ENCODE results near the gene PRMT5.
"Not testable (repeated sequence)": the region's sequence is repeated elsewhere in the genome, so short reads cannot be mapped to it uniquely, and the experiment has no call there.

PRMT5 gene

GRCh38 chr14:22929961-22930364 lies 787 bp upstream of the PRMT5 start:
- no peak for DNase-seq

DNA sequence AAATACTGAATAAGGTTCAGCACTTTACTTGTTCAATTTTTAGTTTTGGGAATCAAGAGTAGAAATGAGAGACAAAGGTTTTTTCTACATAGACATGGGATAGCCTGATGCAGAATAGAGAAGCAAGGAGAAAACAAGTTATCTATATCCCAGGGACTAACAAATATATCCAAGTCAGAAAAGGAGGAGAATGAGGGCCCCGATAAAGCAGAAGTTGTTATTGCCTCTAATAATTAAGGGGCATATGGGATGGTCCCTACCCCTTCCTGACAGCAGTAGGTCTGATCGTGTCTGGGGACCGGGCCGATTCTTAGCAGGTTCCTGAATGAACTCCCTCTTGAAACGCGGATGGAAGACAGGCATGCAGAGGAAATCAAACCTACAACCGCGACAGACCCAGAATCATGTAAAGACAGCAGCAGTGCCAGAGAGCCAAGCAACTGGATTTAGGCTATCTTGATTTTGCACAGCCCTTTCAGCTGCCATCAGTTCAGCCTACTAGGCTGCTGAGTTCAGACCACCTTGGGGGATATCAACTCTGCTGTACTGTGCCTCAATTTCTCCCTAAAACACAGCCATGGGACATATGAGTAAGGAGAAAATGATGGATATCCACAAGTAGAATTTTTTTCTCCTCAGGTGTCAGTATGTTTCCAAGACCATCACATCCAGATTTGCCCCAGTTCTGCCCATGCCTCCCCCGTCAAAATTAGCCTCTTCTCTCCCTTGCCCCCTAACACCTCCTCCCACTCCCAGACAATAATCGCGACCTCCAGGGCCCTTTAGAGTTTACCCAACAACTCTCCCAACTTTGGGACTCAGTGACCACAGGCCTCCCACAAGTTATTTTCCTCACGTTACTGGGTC lies 706 bp downstream of the PRMT5 start:
- no peak for DNase-seq

GRCh38 chr14:22926316-22926715 lies 2.9 kb downstream of the PRMT5 start:
- DNase-seq, result no peak

DNA sequence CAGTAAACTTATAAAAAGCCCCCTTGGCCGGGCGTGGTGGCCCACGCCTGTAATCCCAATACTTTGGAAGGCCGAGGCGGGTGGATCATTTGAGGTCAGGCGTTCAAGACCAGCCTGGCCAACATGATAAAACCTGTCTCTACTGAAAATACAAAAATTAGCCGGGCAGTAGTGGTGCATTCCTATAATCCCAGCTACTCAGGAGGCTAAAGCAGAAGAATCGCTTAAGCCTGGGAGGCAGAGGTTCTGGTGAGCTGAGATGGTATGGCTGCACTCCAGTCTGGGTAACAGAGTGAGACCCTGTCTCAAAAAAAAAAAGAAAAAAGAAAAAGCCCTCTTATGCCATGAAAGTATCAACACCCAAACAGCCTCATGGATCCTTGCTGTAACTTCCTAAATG lies 3.7 kb downstream of the PRMT5 start:
- no peak for DNase-seq

DNA sequence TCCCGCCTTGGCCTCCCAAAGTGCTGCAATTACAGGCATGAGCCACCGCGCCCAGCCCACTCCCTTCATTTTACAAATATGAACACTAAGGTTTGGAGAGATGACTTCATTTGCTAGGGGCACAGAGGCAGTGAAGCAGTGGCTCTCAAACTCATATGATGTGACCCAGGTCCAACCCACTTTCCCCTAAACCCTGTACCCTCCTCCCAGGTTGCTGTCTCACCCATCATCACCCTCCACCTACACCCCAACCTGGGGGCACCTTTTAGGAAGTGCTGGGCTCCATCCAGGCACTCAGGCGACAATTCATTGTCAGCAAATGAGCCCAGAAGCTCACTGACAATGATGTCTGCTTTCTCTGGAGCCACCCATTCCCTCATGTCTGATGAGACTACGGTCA lies 5.4 kb downstream of the PRMT5 start:
- DNase-seq, result no peak

GRCh38 chr14:22922294-22922693 lies 6.9 kb downstream of the PRMT5 start:
- no peak for DNase-seq

DNA sequence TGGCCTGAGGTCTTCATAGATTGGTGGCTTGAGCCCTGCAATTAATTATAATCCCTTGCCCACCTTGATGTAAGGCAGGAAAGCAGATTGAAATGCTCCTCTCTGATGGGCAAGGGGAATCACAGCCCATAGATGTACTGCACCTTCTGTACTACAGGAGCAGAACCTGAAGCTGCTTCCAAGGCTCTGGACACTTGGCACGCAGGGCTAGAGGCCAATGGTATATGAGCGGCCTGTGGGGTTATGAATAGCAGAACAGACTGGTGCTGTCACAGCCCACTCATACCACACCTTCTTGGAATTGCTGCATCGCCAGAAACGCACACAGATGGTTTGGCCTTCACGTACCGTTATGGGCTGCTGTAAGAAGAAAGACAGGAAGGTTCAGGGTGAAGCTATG lies 8.5 kb downstream of the PRMT5 start:
- no peak for DNase-seq

DNA sequence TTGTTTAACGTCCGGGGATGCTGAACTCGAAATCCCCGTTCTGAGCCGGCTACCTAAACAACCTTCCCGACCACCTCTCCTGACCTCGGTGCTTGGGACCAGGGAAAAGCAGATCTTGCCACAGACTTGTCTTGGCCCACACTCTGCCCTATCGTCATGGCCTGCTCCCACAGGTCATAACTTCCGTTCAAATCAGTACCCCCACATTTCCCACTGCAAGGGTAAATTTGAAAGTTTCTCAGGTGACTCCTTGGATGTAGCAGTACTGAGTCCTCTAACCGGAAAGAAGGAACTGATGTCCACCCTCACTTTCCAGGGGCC lies 9.6 kb downstream of the PRMT5 start:
- no peak for DNase-seq

DNA sequence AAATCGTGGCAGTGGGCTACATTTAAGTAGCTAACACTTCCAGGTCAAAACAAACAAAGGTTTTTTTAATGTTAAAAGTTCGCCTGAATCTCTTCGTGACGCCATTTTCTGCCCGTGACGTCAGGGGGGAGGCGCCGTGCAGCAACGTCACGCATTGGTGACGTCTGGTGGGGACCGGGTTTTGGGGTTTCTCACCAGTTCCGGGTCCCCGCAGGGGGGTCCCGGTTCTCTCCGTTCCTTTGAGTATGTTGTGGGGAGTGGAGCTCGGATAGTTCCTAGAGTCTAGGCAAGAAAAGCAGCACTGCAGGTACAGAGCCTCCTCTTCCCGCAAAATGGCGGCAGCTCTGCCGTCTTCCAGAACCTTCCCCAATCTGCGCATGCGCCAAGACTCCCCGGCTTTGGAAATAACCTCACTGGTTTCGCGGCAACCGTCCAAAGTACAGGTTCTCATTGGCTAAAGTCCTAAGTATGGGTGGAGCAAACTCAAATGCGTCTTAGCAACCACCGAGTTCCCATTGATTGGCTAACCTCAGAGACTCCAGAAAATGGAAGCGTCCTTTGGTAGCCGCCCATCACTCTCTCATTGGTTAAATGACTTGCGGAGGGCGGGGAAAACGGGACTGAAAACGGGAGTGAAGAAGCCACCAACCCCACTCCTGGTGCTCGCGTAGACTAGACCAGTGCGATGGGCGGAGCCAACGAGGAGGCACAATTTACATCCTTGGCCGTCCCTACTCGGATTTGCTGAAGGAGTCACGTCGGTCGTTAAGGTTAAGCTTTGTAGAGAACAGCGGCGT lies 10.2 kb downstream of the PRMT5 start, which contains the start of gene RBM23:
Gene RBM23, minus strand, starts transcription at position 346 of the 797 bp plus-strand sequence.
- peak; percentile 99 for DNase-seq

DNA sequence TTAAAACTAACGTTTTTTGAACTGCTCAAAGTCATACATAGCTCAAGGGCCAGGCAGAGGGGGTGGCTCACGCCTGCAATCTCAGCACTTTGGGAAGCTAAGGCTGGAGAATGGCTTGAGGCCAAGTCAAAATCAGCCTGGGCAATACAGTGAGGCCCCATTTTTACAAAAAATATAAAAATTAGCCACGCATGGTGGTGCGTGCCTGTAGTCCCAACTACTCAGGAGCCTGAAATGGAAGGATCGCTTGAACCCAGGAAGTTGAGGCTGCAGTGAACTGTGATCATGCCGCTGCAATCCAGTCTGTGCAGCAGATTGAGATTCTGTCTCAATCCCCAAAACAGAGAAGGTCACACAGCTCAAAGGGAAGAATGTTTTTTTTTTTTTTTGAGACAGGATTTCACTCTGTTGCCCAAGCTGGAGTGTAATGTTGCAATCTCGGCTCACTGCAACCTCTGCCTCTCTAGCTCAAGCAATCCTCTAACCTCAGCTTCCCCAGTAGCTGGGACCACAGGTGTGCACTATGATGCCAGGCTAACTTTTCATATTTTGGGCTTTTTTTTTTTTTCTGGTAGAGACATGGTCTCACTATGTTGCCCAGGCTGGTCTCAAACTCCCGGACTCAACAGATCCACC lies 13.2 kb downstream of the PRMT5 start:
- DNase-seq, result no peak

- not testable (repeated sequence) for DNase-seq
Observed at GRCh38 chr14:22914836-22915235, 14.3 kb downstream of the PRMT5 start.

DNA sequence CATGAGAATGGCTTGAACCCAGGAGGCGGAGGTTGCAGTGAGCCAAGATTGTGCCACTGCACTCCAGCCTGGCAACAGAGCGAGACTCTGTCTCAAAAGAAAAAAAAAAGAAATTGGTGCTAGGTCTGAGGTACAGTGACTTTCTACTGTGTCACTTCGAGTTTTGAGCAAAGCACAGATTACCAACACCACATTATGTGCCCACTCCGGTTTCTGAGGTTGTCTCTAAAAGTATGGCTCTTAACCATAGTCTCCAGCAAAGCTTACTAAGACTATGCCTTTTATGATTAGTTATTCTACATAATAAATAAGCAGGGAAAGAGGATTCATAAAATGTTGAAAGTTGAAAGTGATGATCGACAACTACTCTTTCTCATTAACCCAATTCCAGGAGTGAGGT lies 18.3 kb downstream of the PRMT5 start:
- DNase-seq, result no peak

DNA sequence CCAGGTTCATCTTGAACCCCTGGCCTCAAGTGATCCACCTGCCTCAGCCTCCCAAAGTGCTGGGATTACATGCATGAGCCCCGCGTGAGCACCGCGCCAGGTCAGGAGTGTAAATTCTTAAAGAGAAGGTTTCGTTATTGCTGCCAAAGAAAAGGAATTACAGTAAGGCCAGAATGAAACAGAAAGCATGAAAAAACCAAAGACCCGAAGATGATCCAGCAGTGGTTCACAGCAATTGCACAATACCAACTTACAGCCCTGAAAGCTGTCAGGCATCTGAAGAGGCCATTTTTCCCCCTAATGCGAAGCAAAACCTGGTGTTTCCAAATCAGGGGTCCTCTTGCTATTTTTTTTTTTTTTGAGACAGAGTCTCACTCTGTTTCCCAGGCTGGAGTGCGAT lies 20.6 kb downstream of the PRMT5 start:
- no peak for DNase-seq

DNA sequence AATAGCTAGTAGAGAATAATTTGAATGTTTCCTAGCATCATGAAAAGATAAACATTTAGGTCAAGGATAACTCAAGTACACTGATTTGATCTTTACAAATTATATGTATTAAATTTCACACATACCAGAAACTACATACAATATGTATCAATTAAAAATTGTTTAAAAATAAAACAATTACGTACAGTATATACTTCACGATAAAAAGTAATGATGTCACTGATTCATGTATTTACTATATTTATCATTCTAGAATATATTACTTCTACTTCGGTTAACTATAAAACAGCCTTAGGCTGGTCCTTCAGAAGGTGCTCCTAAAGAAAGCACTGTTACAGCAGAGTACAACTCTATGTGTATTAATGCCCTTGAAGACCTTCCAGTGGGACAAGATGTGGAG lies 21.7 kb downstream of the PRMT5 start:
- DNase-seq, result no peak

DNA sequence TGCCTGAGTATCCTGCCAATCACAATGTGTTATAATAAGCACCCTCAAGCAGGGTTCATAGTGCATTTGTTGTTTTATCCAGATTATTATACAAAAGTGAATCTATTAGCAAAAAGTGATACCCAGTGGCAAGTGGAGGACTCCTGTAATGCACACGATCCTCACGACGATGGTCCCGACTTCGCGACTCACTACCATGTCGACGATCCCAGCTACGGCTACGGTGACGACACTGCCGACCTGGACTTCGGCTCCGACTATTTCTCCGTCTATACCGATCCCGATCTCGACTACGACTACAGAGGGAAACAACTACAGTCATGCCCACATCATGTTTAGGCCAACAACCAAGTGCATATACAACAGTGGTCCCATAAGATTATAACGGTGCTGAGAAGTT lies 23.1 kb downstream of the PRMT5 start:
- no peak for DNase-seq

DNA sequence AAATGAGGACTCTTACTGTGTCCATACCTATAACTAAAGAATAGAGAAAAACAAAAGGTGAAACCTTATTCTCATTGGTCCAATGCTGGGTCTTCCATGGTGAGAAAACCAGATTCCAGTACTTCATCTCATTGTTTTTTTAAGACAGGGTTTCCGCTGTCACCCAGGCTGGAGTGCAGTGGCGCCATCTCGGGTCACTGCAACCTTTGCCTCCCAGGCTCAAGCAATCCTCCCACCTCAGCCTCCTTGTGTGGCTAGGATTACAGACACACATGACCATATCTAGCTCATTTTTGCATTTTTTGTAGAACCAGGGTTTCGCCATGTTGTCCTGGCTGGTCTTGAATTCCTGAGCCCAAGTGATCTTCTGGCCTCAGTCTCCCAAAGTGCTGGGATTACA lies 23.5 kb downstream of the PRMT5 start:
- no peak for DNase-seq

- DNase-seq, result no peak
Observed at GRCh38 chr14:22903742-22904087, 25.5 kb downstream of the PRMT5 start.

DNA sequence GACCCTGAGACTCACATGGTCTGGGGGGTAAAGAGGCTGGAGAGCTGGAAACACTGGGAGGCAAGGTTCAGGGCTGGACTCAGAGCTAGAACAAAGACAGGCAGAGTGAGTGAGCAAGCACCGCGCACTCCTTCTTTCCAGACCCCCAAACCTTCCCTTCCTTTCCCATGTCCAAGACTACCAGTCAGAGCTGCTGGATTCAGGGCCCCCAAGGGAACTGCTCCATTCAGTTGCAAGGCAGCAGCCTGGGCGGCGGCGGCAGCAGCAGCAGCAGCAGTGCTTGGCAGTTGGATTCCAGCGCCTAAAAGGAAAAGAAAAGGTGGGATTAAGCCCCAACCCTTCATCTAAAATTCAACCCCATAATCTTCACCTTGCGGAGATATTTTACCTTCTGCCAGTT lies 27.4 kb downstream of the PRMT5 start:
- no peak for DNase-seq

DNA sequence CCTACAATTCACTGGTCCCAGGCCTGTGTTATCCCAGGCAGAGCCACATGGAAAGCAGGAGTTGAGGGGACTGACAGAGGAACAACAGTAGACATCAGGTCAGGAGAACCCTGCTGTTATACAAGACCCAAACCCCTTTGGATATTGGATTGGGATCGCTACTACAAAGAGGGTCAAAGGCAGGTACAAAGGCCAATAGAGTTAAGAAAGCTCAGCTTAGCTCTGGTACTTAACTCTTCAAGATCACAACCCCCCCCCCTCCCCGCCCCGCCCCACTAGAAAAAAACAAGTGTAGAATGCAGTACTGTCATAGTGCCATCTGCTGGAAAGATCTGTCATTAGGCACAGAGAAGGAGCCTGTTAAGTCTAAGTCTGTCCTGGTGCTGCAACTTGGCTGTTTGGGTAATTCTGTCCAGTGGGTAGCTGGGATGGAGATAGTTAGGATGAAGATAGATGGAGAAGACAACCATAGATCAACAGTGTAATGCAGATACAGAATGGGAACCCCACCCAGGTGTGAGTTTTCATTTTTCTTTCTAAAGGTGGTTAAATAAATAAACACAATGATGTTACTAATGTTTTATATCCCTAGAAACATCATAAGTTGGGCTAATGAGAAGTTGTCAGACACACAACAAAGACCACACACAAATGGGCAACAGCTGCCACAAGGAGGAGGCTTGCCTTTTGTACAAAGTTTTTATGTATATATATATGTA lies 28.9 kb downstream of the PRMT5 start:
- peak; percentile 35 for DNase-seq

- no peak for DNase-seq
Observed at GRCh38 chr14:22898302-22899090, 30.7 kb downstream of the PRMT5 start.

GRCh38 chr14:22897357-22897756 lies 31.8 kb downstream of the PRMT5 start:
- DNase-seq, result no peak

DNA sequence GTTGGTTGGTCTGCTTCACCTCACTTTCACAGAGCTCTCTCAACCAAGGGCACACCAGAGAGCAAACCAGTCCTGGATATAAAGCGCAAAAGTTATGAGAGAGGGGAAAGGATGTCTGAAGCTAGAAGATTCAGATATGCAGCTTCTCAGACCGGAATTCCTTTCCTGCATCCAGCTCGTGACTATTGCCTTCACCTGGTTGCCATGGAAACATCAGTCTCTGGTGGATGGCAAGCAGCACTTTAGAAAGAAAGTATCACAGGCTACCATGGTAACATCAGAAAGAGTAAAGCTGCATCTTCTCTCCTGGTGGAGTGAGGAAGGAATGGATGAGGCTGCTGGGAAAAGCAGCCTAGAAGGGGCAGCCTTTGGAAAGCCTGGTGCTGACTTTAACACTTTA lies 32.4 kb downstream of the PRMT5 start:
- no peak for DNase-seq
